ENCODE measurements around the gene ZNF430.

DNA sequence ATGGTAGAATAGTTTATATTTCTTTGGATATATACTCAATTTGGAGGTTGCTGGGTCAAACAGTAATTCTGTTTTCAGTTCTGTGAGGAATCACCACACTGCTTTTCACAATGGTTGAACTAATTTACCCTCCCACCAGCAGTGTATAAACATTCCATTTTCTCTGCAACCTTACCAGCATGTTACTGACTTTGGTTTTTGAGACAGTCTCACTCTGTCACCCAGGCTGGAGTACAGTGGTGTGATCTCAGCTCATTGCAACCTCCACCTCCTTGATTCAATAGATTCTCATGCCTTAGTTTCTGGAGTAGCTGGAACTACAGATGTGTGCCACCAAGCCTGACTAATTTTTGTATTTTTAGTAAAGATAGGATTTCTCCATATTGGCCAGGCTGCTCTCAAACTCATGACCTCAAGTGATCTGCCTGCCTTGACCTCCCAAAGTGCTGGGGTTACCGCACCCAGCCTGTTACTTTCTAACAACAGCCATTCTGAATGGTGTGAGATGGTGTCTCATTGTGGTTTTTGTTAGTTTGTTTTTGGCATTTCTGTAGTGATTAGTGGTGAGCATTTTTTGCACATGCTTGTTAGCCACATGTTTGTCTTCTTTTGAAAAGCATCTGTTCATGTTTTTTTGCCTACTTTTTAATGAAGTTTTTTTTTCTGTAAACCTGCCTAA is 74.0 kb downstream of the ZNF430 start:
- TF ChIP-seq, protein P1, sequence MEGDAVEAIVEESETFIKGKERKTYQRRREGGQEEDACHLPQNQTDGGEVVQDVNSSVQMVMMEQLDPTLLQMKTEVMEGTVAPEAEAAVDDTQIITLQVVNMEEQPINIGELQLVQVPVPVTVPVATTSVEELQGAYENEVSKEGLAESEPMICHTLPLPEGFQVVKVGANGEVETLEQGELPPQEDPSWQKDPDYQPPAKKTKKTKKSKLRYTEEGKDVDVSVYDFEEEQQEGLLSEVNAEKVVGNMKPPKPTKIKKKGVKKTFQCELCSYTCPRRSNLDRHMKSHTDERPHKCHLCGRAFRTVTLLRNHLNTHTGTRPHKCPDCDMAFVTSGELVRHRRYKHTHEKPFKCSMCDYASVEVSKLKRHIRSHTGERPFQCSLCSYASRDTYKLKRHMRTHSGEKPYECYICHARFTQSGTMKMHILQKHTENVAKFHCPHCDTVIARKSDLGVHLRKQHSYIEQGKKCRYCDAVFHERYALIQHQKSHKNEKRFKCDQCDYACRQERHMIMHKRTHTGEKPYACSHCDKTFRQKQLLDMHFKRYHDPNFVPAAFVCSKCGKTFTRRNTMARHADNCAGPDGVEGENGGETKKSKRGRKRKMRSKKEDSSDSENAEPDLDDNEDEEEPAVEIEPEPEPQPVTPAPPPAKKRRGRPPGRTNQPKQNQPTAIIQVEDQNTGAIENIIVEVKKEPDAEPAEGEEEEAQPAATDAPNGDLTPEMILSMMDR (IDR thresholded peaks at IDR 0.05): no peak
- no peak for TF ChIP-seq EP300 (IDR thresholded peaks at IDR 0.05)
- no peak for TF ChIP-seq POLR2AphosphoS5 (IDR thresholded peaks at IDR 0.05)

Measured in stomach (tissue), 4 donors.